Activated gamma-delta T cell treated with anti-CD3 and anti-CD28 coated beads, Interleukin-2, amount 50 U/mL, for 16 hours (primary cell): Measurements from ENCODE around the gene ERCC5.
A peak's percentile ranks its signal among the peaks of the same experiment; 100 is the strongest.

Source experiments
- DNase-seq: peaks from one replicate; pipeline ENCODE4 v3.0.0-alpha.2; 2020; ENCODE audit warnings: low read depth

The ERCC5 gene

GRCh38 chr13:102845289-102845629, 573 bp upstream of the ERCC5 start:
- DNase-seq = no peak

GRCh38 chr13:102846261-102847015, 606 bp downstream of the ERCC5 start:
- DNase-seq = no peak

- DNase-seq = no peak
These were observed 1.7 kb downstream of the ERCC5 start for GRCh38 chr13:102847272-102848234.

GRCh38 chr13:102848956-102849355, 3.1 kb downstream of the ERCC5 start:
- no peak for DNase-seq

GRCh38 chr13:102852556-102852955, 6.7 kb downstream of the ERCC5 start:
- no peak for DNase-seq

GRCh38 chr13:102854675-102855074, 8.8 kb downstream of the ERCC5 start:
- DNase-seq = no peak

GRCh38 chr13:102856557-102856956, 10.7 kb downstream of the ERCC5 start:
- no peak for DNase-seq

- no peak for DNase-seq
These were observed 16.9 kb downstream of the ERCC5 start for GRCh38 chr13:102862624-102863210.

GRCh38 chr13:102863590-102863989, 17.8 kb downstream of the ERCC5 start:
- no peak for DNase-seq

- DNase-seq = no peak
These were observed 22.6 kb downstream of the ERCC5 start for GRCh38 chr13:102868366-102868936.

- no peak for DNase-seq
These were observed 24.3 kb downstream of the ERCC5 start for GRCh38 chr13:102869948-102870676.

- peak; percentile 29 for DNase-seq
These were observed 25.0 kb downstream of the ERCC5 start for GRCh38 chr13:102870677-102871415.

- no peak for DNase-seq
These were observed 26.3 kb downstream of the ERCC5 start for GRCh38 chr13:102872131-102872530.

GRCh38 chr13:102872531-102872930, 26.7 kb downstream of the ERCC5 start:
- no peak for DNase-seq

GRCh38 chr13:102873653-102874052, 27.8 kb downstream of the ERCC5 start:
- no peak for DNase-seq

GRCh38 chr13:102875256-102875655, 29.4 kb downstream of the ERCC5 start:
- no peak for DNase-seq

GRCh38 chr13:102877303-102877702, 31.5 kb downstream of the ERCC5 start:
- DNase-seq = no peak

- DNase-seq = no peak
These were observed 32.6 kb downstream of the ERCC5 start for GRCh38 chr13:102878481-102878880.

GRCh38 chr13:102879793-102880499, 34.1 kb downstream of the ERCC5 start:
- DNase-seq = no peak
